A549 (cell line): ENCODE measurements around the gene MAP3K21. TPM values are rescaled to one million over a fixed set of nuclear protein-coding genes. Genes with fewer than 3 reads are reported as not detected.

ENCODE experiments used
- ATAC-seq, 2 experiments: fragments of 200-7000 bp in 1 of 2; fragments of >200 bp in 1 of 2; cut with Nextera tagmentation in 1 of 2; cut with Tn5 transposase in 1 of 2; 3 replicates each; pipeline versions ENCODE4 v1.8.0 to v1.9.1; 2018 to 2020; ENCODE audit warnings: mild to moderate bottlenecking in 1 of 2, moderate library complexity in 1 of 2
- CTCF ChIA-PET: fragments of 300-600 bp; sonication (Branson Sonifier 250); formaldehyde crosslinking; extraction: SDS; loops from one replicate; lab custom pipeline; 2021; ENCODE audit warnings: antibody characterized with exemption, inconsistent platforms; lab: Yijun Ruan, JAX
- POLR2A ChIA-PET: fragments of 350-600 bp; formaldehyde crosslinking; extraction: SDS; loops from one replicate; lab custom pipeline; 2021; ENCODE audit warnings: antibody characterized with exemption, inconsistent platforms; lab: Yijun Ruan, JAX
- DNase-seq, 2 experiments: peaks; one replicate each; pipeline versions ENCODE4 v3.0.0 to v3.0.0-alpha.2; 2011 to 2016; ENCODE audit warnings: low read depth in 1 of 2, low spot score in 1 of 2
- FAIRE-seq: peaks from 2 replicates; lab custom pipeline; 2011; peaks lifted over from hg19 to GRCh38; lab: Jason Lieb, UNC
- H3K27ac ChIP-seq, 2 experiments: fragments of >200 bp; sonication (Bioruptor Twin); formaldehyde crosslinking; 3 replicates each; pipeline ENCODE4 v1.5.1; 2016 to 2017
- H3K4me1 ChIP-seq: fragments of >200 bp; sonication (Bioruptor Twin); formaldehyde crosslinking; 3 replicates; pipeline ENCODE4 v1.6.1; 2016
- H3K4me2 ChIP-seq: fragments of >200 bp; sonication (Bioruptor Twin); formaldehyde crosslinking; 3 replicates; pipeline ENCODE4 v1.6.1; 2016
- H3K4me3 ChIP-seq: fragments of >200 bp; sonication (Bioruptor Twin); formaldehyde crosslinking; 3 replicates; pipeline ENCODE4 v1.5.1; 2016
- H3K9me3 ChIP-seq: fragments of >200 bp; sonication (Bioruptor Twin); formaldehyde crosslinking; 3 replicates; pipeline ENCODE4 v1.6.1; 2016
- CEBPB ChIP-seq, 2 experiments: fragments of >200 bp in 1 of 2; sonication (Bioruptor Twin) in 1 of 2; formaldehyde crosslinking in 1 of 2; IDR thresholded peaks; 2 replicates each; pipeline ENCODE4 v1.6.1; 2012 to 2016
- EP300 ChIP-seq, 2 experiments: fragments of >200 bp; sonication (Bioruptor Twin); formaldehyde crosslinking; IDR thresholded peaks; 2 replicates in 1 of 2; 3 replicates in 1 of 2; pipeline ENCODE4 v1.6.1; 2016 to 2017
- FOSL2 ChIP-seq, 2 experiments: fragments of 450-650 bp in 1 of 2; fragments of >200 bp in 1 of 2; sonication (Bioruptor Twin) in 1 of 2; formaldehyde crosslinking; IDR thresholded peaks; 2 replicates each; pipeline versions ENCODE4 v1.5.0 to v1.6.1; 2016 to 2020; ENCODE audit warnings: mild to moderate bottlenecking in 1 of 2, moderate library complexity in 1 of 2
- GATA3 ChIP-seq: IDR thresholded peaks from 2 replicates; pipeline ENCODE4 v1.6.1; 2012; ENCODE audit warnings: borderline replicate concordance
- HDAC2 ChIP-seq: fragments of 200-600 bp; sonication (generic); IDR thresholded peaks from 2 replicates; pipeline ENCODE4 v1.6.1; 2016
- JUN ChIP-seq, 2 experiments: fragments of >200 bp; sonication (Bioruptor Twin); formaldehyde crosslinking; IDR thresholded peaks; 2 replicates in 1 of 2; 3 replicates in 1 of 2; pipeline ENCODE4 v1.6.1; 2016 to 2017
- JUNB ChIP-seq: fragments of >200 bp; sonication (Bioruptor Twin); formaldehyde crosslinking; IDR thresholded peaks from 2 replicates; pipeline ENCODE4 v1.6.1; 2016
- MAFK ChIP-seq: fragments of 450-650 bp; IDR thresholded peaks from 2 replicates; pipeline ENCODE4 v1.6.1; 2014; ENCODE audit not compliant: partially characterized antibody
- NR3C1 ChIP-seq: fragments of >200 bp; sonication (Bioruptor Twin); formaldehyde crosslinking; IDR thresholded peaks from 3 replicates; pipeline ENCODE4 v1.6.1; 2017
- RAD21 ChIP-seq, 2 experiments: fragments of >200 bp in 1 of 2; sonication (Bioruptor Twin) in 1 of 2; formaldehyde crosslinking in 1 of 2; IDR thresholded peaks in 1 of 2; conservative IDR thresholded peaks in 1 of 2; 2 replicates in 1 of 2; 3 replicates in 1 of 2; pipeline ENCODE4 v1.6.1; 2012 to 2018; ENCODE audit warnings: inconsistent platforms in 1 of 2
- RCOR1 ChIP-seq: fragments of 150-350 bp; IDR thresholded peaks from 2 replicates; pipeline ENCODE4 v1.6.1; 2014; ENCODE audit warnings: antibody characterized with exemption, low read length, low read depth
- RNF2 ChIP-seq: fragments of 200-600 bp; sonication (generic); IDR thresholded peaks from 2 replicates; pipeline ENCODE4 v1.6.1; 2016; ENCODE audit warnings: low read depth, mild to moderate bottlenecking, antibody characterized with exemption, moderate library complexity, borderline replicate concordance
- SMC3 ChIP-seq: fragments of >200 bp; sonication (Bioruptor Twin); formaldehyde crosslinking; IDR thresholded peaks from 3 replicates; pipeline ENCODE4 v1.6.1; 2018; ENCODE audit warnings: inconsistent platforms
- WGBS: methylation state at CpG from one replicate; pipeline ENCODE4 v1.1.6; 2017; ENCODE audit errors: missing lambda C conversion rate; 5-methylcytosine and 5-hydroxymethylcytosine counted together
- polyA plus RNA-seq, 4 experiments: library from polyadenylated mRNA; depleted of rRNA in 3 of 4; stranded (reverse); fragments of >200 nt; fragmentation: RNase III in 1 of 4; extraction: RNeasy Plus Mini Kit Qiagen cat#74134 plus additional on column Dnase treatment in 1 of 4; gene quantifications; 2 replicates in 3 of 4; 3 replicates in 1 of 4; pipeline ENCODE4 v1.2.3, GENCODE V29; 2011 to 2017
- TF ChIP-seq, protein P1 (sequence below): IDR thresholded peaks from 2 replicates; pipeline ENCODE4 v1.6.1; 2012; ENCODE audit warnings: low read depth, borderline replicate concordance
- TF ChIP-seq, protein P2 (sequence below): fragments of >200 bp; sonication (Bioruptor Twin); formaldehyde crosslinking; IDR thresholded peaks from 3 replicates; pipeline ENCODE4 v1.5.1; 2016
- TF ChIP-seq, protein P3 (sequence below): IDR thresholded peaks from 2 replicates; pipeline ENCODE4 v1.6.1; 2012
- TF ChIP-seq, protein P4 (sequence below): fragments of 250-450 bp; sonication (Bioruptor Pico); IDR thresholded peaks from 2 replicates; pipeline ENCODE4 v1.5.0; 2020; ENCODE audit warnings: low read depth, mild to moderate bottlenecking, moderate library complexity
- TF ChIP-seq, protein P5 (sequence below): IDR thresholded peaks from 2 replicates; pipeline ENCODE4 v1.6.1; 2012
- TF ChIP-seq, protein P6 (sequence below): fragments of >200 bp; sonication (Bioruptor Twin); formaldehyde crosslinking; IDR thresholded peaks from 3 replicates; pipeline ENCODE4 v1.6.1; 2016

Gene MAP3K21
- polyA plus RNA-seq, 2 of the 4 experiments (the other 2 are of a cell fraction): 14.4 to 26.9 TPM

DNA sequence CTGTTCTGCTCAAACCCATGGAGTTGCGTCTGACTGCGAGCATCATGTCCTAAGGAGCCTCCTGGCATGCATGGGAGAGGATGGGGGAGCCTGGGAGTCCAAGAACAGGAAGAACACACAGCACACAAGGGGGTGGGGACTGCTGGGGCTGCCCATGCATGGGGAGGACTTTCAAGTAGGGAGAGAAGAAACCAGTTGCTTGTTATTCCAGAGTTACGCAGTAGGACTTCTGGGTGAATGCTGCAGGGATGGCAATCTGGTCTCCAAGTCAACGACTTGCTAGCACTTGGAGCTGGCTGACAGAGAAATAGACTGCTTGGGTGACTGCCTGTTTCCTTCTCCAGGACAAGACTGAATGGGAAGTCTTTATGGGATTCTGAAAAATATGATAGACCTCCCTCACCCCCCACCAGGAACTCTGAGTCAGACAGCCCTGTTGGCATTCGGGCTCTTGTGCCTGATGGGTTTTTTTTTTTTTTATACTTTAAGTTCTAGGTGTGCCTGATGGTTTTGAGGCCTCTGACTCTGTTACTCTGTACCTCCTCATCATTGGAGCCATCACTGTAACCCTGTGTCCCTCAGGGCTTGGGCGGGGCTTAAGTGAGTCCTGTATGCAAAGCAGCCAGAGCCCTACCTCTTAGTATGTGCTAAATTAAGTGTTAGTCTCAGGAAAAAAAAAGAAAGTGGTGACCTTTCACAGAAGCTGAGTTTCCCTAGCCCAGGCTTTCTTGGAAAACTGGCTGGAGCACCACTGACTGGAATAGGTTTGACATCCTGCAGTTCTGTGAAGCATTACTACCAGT is 30.3 kb downstream of the MAP3K21 start:
- no peak for FAIRE-seq
- CTCF ChIA-PET: no interaction called here
- DNase-seq: peak in 1 of 2 experiments; percentile 33
- Histone ChIP-seq H3K4me1 (peaks cover 49% of the 10 kb centered on the region), H3K4me3 (no peak overlapping the region)
- TF ChIP-seq, protein P1, sequence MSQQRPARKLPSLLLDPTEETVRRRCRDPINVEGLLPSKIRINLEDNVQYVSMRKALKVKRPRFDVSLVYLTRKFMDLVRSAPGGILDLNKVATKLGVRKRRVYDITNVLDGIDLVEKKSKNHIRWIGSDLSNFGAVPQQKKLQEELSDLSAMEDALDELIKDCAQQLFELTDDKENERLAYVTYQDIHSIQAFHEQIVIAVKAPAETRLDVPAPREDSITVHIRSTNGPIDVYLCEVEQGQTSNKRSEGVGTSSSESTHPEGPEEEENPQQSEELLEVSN: no peak
- TF ChIP-seq, protein P2, sequence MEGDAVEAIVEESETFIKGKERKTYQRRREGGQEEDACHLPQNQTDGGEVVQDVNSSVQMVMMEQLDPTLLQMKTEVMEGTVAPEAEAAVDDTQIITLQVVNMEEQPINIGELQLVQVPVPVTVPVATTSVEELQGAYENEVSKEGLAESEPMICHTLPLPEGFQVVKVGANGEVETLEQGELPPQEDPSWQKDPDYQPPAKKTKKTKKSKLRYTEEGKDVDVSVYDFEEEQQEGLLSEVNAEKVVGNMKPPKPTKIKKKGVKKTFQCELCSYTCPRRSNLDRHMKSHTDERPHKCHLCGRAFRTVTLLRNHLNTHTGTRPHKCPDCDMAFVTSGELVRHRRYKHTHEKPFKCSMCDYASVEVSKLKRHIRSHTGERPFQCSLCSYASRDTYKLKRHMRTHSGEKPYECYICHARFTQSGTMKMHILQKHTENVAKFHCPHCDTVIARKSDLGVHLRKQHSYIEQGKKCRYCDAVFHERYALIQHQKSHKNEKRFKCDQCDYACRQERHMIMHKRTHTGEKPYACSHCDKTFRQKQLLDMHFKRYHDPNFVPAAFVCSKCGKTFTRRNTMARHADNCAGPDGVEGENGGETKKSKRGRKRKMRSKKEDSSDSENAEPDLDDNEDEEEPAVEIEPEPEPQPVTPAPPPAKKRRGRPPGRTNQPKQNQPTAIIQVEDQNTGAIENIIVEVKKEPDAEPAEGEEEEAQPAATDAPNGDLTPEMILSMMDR: no peak
- TF ChIP-seq HDAC2 (no peak), RCOR1 (no peak), SMC3 (0 out of 3 replicates have a peak, but pooled peaks have one; percentile 10)
- TF ChIP-seq, all 56 proteins: peak for 1
- Histone ChIP-seq H3K4me2 (peak overlapping the region; percentile 88), H3K27ac (peak overlapping the region; percentile 72 to 85), H3K9me3 (no peaks in the 10 kb centered on the region)
- POLR2A ChIA-PET: no interaction called here
- 75% methylated on average over 6 of the region's 6 CpGs for WGBS
- ATAC-seq: peak; percentile 47 to 55; a peak in 5 of 6 replicates

DNA sequence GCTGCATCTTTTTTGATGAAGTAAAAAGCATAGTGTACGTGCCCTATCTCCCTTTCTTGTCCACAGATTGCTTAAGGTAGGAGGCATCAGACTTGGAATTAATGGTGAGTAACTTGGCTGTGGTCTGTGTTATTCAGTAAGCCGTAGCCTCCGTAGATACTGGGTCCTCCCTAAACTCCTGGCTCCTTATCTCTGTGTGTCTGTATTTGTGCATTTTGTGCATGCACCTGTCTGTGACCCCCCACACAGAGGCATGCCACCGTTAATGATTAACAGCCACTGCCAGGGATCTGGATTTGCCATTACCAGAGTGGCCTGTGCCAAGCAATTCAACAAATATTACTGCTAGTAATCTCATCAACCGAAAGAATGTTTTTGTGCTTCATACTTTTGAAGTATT is 31.9 kb downstream of the MAP3K21 start:
- Histone ChIP-seq H3K4me1 (peaks cover 62% of the 10 kb centered on the region), H3K27ac (peak overlapping the region; percentile 72 to 85), H3K9me3 (no peaks in the 10 kb centered on the region), H3K4me3 (peak overlapping the region; percentile 25; the same call in 1 of the 3 replicates), H3K4me2 (peak overlapping the region; percentile 88)
- ChIA-PET CTCF (interaction anchor here (0.7 to 6.1 kb wide), 6 partner anchors 9 to 755 kb away, joined by 3 to 34 read pairs (median 4); partner anchors contain the start of gene SLC35F3), POLR2A (no interaction called here)
- ATAC-seq (peak; percentile 86 to 90), DNase-seq (peak; percentile 60 to 83), FAIRE-seq (peak; percentile 49)
- 4% methylated on average over 5 of the region's 5 CpGs for WGBS
- TF ChIP-seq NR3C1 (no peak), EP300 (IDR thresholded peaks at IDR 0.05) (peak; percentile 37 to 72; a peak in 2 of 5 replicates), JUN (IDR thresholded peaks at IDR 0.05) (peak; percentile 60 to 84; a peak in 3 of 5 replicates), JUNB (peak; percentile 74), GATA3 (peak; percentile 88), RNF2 (no peak), MAFK (no peak), FOSL2 (IDR thresholded peaks at IDR 0.05) (0 out of 2 replicates have a peak, but pooled peaks have one; percentile 29), FOSL2 (CRISPR knock-in tag; IDR thresholded peaks at IDR 0.05) (no peak), CEBPB (IDR thresholded peaks at IDR 0.05) (peak in 1 of 2 experiments; percentile 74; a peak in 2 of 4 replicates), SMC3 (peak; percentile 30; the same call in 1 of the 3 replicates), RAD21 (conservative IDR thresholded peaks at IDR 0.05 in 1 of 2, IDR thresholded peaks at IDR 0.05 in 1 of 2) (peak; percentile 20 to 32; a peak in 4 of 5 replicates)
- TF ChIP-seq, protein P1: no peak
- TF ChIP-seq, protein P3, sequence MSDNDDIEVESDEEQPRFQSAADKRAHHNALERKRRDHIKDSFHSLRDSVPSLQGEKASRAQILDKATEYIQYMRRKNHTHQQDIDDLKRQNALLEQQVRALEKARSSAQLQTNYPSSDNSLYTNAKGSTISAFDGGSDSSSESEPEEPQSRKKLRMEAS: peak; percentile 78
- TF ChIP-seq, protein P4, sequence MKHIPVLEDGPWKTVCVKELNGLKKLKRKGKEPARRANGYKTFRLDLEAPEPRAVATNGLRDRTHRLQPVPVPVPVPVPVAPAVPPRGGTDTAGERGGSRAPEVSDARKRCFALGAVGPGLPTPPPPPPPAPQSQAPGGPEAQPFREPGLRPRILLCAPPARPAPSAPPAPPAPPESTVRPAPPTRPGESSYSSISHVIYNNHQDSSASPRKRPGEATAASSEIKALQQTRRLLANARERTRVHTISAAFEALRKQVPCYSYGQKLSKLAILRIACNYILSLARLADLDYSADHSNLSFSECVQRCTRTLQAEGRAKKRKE: no peak
- TF ChIP-seq, protein P5, sequence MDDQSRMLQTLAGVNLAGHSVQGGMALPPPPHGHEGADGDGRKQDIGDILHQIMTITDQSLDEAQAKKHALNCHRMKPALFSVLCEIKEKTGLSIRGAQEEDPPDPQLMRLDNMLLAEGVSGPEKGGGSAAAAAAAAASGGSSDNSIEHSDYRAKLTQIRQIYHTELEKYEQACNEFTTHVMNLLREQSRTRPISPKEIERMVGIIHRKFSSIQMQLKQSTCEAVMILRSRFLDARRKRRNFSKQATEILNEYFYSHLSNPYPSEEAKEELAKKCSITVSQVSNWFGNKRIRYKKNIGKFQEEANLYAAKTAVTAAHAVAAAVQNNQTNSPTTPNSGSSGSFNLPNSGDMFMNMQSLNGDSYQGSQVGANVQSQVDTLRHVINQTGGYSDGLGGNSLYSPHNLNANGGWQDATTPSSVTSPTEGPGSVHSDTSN: 0 out of 2 replicates have a peak, but pooled peaks have one; percentile 43
- TF ChIP-seq, protein P6, sequence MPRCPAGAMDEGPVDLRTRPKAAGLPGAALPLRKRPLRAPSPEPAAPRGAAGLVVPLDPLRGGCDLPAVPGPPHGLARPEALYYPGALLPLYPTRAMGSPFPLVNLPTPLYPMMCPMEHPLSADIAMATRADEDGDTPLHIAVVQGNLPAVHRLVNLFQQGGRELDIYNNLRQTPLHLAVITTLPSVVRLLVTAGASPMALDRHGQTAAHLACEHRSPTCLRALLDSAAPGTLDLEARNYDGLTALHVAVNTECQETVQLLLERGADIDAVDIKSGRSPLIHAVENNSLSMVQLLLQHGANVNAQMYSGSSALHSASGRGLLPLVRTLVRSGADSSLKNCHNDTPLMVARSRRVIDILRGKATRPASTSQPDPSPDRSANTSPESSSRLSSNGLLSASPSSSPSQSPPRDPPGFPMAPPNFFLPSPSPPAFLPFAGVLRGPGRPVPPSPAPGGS: 0 out of 3 replicates have a peak, but pooled peaks have one; percentile 58
